Measurements from ENCODE around the gene FAM241B.

FAM241B gene

GRCh38 chr10:69639291-69640195 is 9.5 kb downstream of the FAM241B start:
- TF ChIP-seq GATA3 (IDR thresholded peaks at IDR 0.05; ENCODE audit: low read depth, low read length) (no peak), GATA2 (IDR thresholded peaks at IDR 0.05; ENCODE audit: low read depth, low read length) (no peak)

GRCh38 chr10:69640196-69640980 is 10.3 kb downstream of the FAM241B start:
- TF ChIP-seq GATA2 (IDR thresholded peaks at IDR 0.05; ENCODE audit: low read depth, low read length) = no peak
- TF ChIP-seq GATA3 (IDR thresholded peaks at IDR 0.05; ENCODE audit: low read depth, low read length) = no peak

GRCh38 chr10:69641261-69641980 is 11.4 kb downstream of the FAM241B start:
- no peak for TF ChIP-seq GATA3 (IDR thresholded peaks at IDR 0.05; ENCODE audit: low read depth, low read length)
- no peak for TF ChIP-seq GATA2 (IDR thresholded peaks at IDR 0.05; ENCODE audit: low read depth, low read length)

- TF ChIP-seq GATA3 (IDR thresholded peaks at IDR 0.05; ENCODE audit: low read depth, low read length) (no peak), GATA2 (IDR thresholded peaks at IDR 0.05; ENCODE audit: low read depth, low read length) (no peak)
Measured at GRCh38 chr10:69642747-69643146, 12.7 kb downstream of the FAM241B start.

GRCh38 chr10:69643779-69644657 is 14.0 kb downstream of the FAM241B start:
- TF ChIP-seq GATA2 (IDR thresholded peaks at IDR 0.05; ENCODE audit: low read depth, low read length) (no peak), GATA3 (IDR thresholded peaks at IDR 0.05; ENCODE audit: low read depth, low read length) (no peak)

- TF ChIP-seq GATA2 (IDR thresholded peaks at IDR 0.05; ENCODE audit: low read depth, low read length) (no peak), GATA3 (IDR thresholded peaks at IDR 0.05; ENCODE audit: low read depth, low read length) (no peak)
Measured at GRCh38 chr10:69644658-69645295, 14.7 kb downstream of the FAM241B start.

GRCh38 chr10:69645296-69646184 is 15.5 kb downstream of the FAM241B start:
- TF ChIP-seq GATA2 (IDR thresholded peaks at IDR 0.05; ENCODE audit: low read depth, low read length) (no peak), GATA3 (IDR thresholded peaks at IDR 0.05; ENCODE audit: low read depth, low read length) (no peak)

- no peak for TF ChIP-seq GATA2 (IDR thresholded peaks at IDR 0.05; ENCODE audit: low read depth, low read length)
- TF ChIP-seq GATA3 (IDR thresholded peaks at IDR 0.05; ENCODE audit: low read depth, low read length) = no peak
Measured at GRCh38 chr10:69646185-69647060, 16.4 kb downstream of the FAM241B start.

- TF ChIP-seq GATA2 (IDR thresholded peaks at IDR 0.05; ENCODE audit: low read depth, low read length) (no peak), GATA3 (IDR thresholded peaks at IDR 0.05; ENCODE audit: low read depth, low read length) (no peak)
Measured at GRCh38 chr10:69647126-69647525, 17.1 kb downstream of the FAM241B start.

GRCh38 chr10:69647819-69648218 is 17.8 kb downstream of the FAM241B start:
- TF ChIP-seq GATA3 (IDR thresholded peaks at IDR 0.05; ENCODE audit: low read depth, low read length) = no peak

- TF ChIP-seq GATA2 (IDR thresholded peaks at IDR 0.05; ENCODE audit: low read depth, low read length) = no peak
- TF ChIP-seq GATA3 (IDR thresholded peaks at IDR 0.05; ENCODE audit: low read depth, low read length) = no peak
Measured at GRCh38 chr10:69648461-69648860, 18.4 kb downstream of the FAM241B start.
